ENCODE data around the gene RNF126.

DNA sequence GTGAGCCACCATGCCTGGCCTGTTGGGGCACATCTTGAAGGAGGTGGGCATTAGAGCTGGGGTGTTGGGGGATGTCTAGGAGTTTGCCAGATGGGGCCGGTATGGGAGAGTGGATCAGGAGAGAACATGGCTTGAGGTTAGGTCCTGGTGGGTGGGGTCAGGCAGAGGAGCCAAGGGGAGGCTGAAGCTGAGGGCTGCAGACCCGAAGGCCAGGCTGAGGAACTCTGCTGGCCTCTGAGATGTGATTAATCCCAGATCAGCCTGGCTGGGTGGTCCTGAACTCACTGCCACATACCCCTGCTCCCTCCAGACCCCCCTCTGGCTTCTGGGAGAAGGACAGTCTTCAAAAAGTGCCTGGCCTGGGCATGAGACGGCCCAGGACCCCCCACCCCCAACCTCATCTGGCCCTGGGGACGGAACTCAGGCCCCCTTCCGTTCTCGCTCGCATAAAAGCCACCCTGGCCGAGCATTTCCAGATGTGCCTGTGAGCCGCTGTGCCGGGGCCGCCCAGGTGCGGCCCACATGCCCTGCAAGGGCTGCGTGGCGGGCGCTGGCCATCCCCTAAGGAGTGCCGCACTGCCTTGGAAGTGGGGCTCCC is 15.9 kb upstream of the RNF126 start:
- TF ChIP-seq CTCF (IDR thresholded peaks at IDR 0.05) (no peak), POLR2AphosphoS5 (IDR thresholded peaks at IDR 0.05) (no peak), POLR2A (IDR thresholded peaks at IDR 0.05) (no peak)
